Sigmoid colon (tissue), 7 donors: ENCODE data around the gene RPL3. TPM values are rescaled to one million over a fixed set of nuclear protein-coding genes. Genes with fewer than 3 reads are reported as not detected.

ENCODE experiments used
- DNase-seq: peaks from one replicate; pipeline ENCODE4 v3.0.0-alpha.2; 2019
- H3K27ac ChIP-seq, 4 donors: fragments of 200-600 bp; sonication (generic); one replicate each; pipeline ENCODE4 v1.5.1; 2016 to 2019; ENCODE audit warnings: mild to moderate bottlenecking in 1 of 4
- H3K27me3 ChIP-seq, 3 donors: fragments of 200-600 bp; sonication (generic); one replicate each; pipeline ENCODE4 v1.5.1; 2019; ENCODE audit warnings: mild to moderate bottlenecking in 1 of 3
- H3K36me3 ChIP-seq, 4 donors: fragments of 200-600 bp; sonication (generic); one replicate each; pipeline ENCODE4 v1.5.1; 2016 to 2019
- H3K4me1 ChIP-seq, 4 donors: fragments of 200-600 bp; sonication (generic); one replicate each; pipeline ENCODE4 v1.5.1; 2017 to 2019
- H3K4me3 ChIP-seq, 4 donors: fragments of 200-600 bp; sonication (generic); one replicate each; pipeline ENCODE4 v1.5.1; 2017 to 2019; ENCODE audit warnings: mild to moderate bottlenecking in 2 of 4, moderate library complexity in 1 of 4
- H3K9me3 ChIP-seq, 4 donors: fragments of 200-600 bp in 3 of 4; sonication (generic) in 3 of 4; one replicate each; pipeline versions ENCODE4 v1.5.1 to v1.6.1; 2013 to 2019
- CTCF ChIP-seq, 4 experiments: fragments of 450-650 bp in 3 of 4; fragments of 200-600 bp in 1 of 4; IDR thresholded peaks; one replicate each; pipeline ENCODE4 v1.5.1; 2016 to 2019; ENCODE audit warnings: antibody characterized with exemption in 4 of 4, mild to moderate bottlenecking in 3 of 4, moderate library complexity in 2 of 4
- EP300 ChIP-seq, 4 donors: sonication (generic); formaldehyde crosslinking; IDR thresholded peaks; one replicate each; pipeline ENCODE4 v1.6.1; 2017; ENCODE audit warnings: antibody characterized with exemption in 4 of 4
- POLR2A ChIP-seq, 2 donors: fragments of 450-650 bp; IDR thresholded peaks; one replicate each; pipeline ENCODE4 v1.6.1; 2016; ENCODE audit warnings: antibody characterized with exemption in 2 of 2, mild to moderate bottlenecking in 2 of 2, moderate library complexity in 2 of 2
- POLR2AphosphoS5 ChIP-seq, 4 donors: sonication (generic); formaldehyde crosslinking; IDR thresholded peaks; one replicate each; pipeline ENCODE4 v1.6.1; 2017; ENCODE audit warnings: antibody characterized with exemption in 4 of 4
- WGBS, 2 donors: extraction: QIAGEN DNeasy Blood & Tissue Kit; methylation state at CpG; one replicate each; pipeline ENCODE4 v1.1.7; 2013; 5-methylcytosine and 5-hydroxymethylcytosine counted together
- intact Hi-C: fragments of 100-400 bp; cut with DNase I; formaldehyde crosslinking; loops from one replicate; pipeline ENCODE4 v1.15.1; 2023
- polyA plus RNA-seq, 3 donors: library from polyadenylated mRNA; stranded (reverse); fragments of 200-250 nt; gene quantifications; one replicate each; pipeline ENCODE4 v1.2.3, GENCODE V29; 2013
- total RNA-seq, 4 donors: library from RNA; depleted of rRNA; stranded (reverse); fragments of >200 nt; gene quantifications; one replicate each; pipeline ENCODE4 v1.1.0, GENCODE V29; 2016
- donor health status: healthy with polysubstance abuse.
- donor health status: Bipolar disorder and iron deficiency.
- donor health status: healthy.

Gene RPL3
- total and polyA plus RNA-seq, 7 donors = 1,532 to 4,917 (median 2,212) TPM

DNA sequence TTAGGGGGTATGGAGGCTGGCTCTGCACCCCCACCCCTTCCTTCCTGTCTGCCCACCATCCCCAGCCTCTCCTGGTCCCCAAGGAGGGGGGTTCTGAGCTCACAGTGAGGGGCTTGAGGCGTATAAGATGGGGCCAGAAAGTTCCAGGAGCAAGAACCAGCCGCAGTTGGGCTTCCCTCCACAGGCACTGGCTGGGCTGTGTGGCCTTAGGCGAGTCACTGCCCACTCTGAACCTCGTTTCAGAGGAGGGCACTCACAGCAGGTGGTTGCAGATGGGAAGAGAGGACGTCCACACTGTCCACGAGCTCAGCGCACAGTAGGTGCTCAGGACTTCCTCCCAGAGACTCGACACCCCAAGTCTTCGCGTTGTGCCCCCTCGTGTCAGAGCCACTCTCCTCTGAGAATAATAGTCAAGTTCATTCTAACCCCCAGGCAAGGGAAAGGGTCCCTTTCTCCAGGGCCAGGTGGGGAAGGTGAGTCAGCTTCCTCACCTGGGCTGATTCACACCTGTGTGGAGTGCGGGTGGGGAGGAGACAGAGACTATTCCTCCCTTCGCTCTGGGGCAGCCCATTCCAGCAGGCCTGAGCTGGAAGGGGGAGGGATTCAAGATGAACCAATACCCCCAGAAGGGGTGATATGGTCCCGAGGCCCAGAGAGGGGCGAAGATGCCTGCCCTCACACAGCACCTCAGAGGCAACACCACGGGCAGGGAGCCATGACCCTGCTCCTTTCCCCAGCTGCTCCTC lies 29.3 kb downstream of the RPL3 start:
- Histone ChIP-seq H3K4me3 (no peak overlapping the region), H3K27ac (peak overlapping the region in 1 of 4 donors; percentile 72), H3K9me3 (peaks cover 0 to under 1% (median 0%) of the 10 kb centered on the region in 4 donors), H3K36me3 (no peaks in the 10 kb centered on the region), H3K4me1 (peaks cover 0 to 28% (median 24%) of the 10 kb centered on the region in 4 donors), H3K27me3 (no peaks in the 10 kb centered on the region)
- WGBS, 2 donors = 84 to 89% methylated on average over 16 of the region's 16 CpGs
- no peak for TF ChIP-seq POLR2AphosphoS5 (IDR thresholded peaks at IDR 0.05)
- no peak for TF ChIP-seq POLR2A (IDR thresholded peaks at IDR 0.05)
- TF ChIP-seq CTCF (IDR thresholded peaks at IDR 0.05) = no peak
- no peak for TF ChIP-seq EP300 (IDR thresholded peaks at IDR 0.05)
- no peak for DNase-seq
- intact Hi-C loops = no loop called here

DNA sequence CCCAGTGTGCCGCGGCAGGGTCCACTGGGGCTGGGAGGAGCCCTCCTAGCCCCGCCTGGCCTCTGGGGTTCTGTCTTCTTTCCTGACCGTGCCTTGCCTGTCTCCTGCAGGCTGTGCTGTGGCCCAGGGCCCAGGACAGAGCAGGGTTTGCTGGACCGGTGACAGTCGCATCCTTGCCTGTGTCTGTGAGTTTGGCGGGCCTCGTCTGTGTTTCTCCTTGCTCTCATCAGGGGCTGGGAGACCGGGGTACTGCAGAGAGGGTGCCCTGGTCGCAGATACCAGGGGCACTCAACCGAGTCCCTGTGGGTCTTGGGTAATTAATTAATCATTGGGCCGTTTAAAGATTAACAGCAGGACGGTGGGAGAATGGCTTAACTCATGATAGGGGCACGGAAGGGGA lies 29.9 kb downstream of the RPL3 start:
- Histone ChIP-seq H3K27me3 (no peaks in the 10 kb centered on the region), H3K36me3 (no peaks in the 10 kb centered on the region), H3K27ac (no peak overlapping the region), H3K4me1 (peaks cover 0 to 28% (median 24%) of the 10 kb centered on the region in 4 donors), H3K9me3 (peaks cover 0 to 4% (median 0%) of the 10 kb centered on the region in 4 donors), H3K4me3 (no peak overlapping the region)
- TF ChIP-seq POLR2AphosphoS5 (IDR thresholded peaks at IDR 0.05) (no peak), CTCF (IDR thresholded peaks at IDR 0.05) (no peak), POLR2A (IDR thresholded peaks at IDR 0.05) (no peak), EP300 (IDR thresholded peaks at IDR 0.05) (no peak)
- 77 to 81% methylated on average over 14 of the region's 14 CpGs for WGBS, 2 donors
- DNase-seq = no peak
- intact Hi-C loops = no loop called here

DNA sequence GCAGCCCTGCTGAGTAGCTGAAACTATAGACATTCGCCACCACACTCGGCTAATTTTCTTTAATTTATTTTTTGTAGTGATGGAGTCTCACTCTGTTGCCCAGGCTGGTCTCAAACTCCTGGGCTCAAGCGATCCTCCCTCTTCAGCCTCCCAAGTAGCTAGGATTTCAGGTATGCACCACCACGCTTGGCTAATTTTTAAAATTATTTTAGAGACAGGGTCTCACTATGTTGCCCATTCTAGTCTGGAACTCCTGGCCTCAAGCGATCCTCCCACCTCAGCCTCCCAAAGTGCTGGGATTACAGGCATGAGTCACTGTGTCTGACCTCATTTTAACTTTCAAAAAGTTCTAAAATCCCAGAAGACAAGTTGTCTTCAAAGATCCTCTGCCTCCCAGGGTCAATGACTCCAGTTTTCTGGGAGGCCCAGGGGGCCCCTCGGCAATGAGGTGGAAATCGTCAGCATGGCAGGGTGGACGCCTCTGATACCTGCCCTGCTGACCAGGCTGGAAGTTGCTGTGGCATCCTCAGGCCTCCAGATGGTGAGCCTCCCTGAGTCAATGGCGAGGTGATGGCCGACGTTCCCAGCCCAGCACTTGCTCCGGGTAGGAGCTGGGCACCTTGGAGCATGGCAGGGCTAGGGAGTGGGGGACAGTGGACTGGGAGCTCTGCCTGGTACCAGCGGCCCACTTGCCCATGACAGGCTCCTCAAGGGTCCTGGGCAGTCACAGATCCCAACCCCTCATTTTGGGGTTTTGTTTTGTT lies 31.1 kb downstream of the RPL3 start:
- peaks cover 0 to 28% (median 24%) of the 10 kb centered on the region in 4 donors for H3K4me1 ChIP-seq
- 92 to 94% methylated on average over 13 of the region's 13 CpGs for WGBS, 2 donors
- intact Hi-C loops = no loop called here
- H3K4me3 ChIP-seq = no peak overlapping the region
- H3K9me3 ChIP-seq = peaks cover 0 to 4% (median 0%) of the 10 kb centered on the region in 4 donors
- H3K27ac ChIP-seq = no peak overlapping the region
- TF ChIP-seq EP300 (IDR thresholded peaks at IDR 0.05) = no peak
- no peak for TF ChIP-seq POLR2A (IDR thresholded peaks at IDR 0.05)
- TF ChIP-seq POLR2AphosphoS5 (IDR thresholded peaks at IDR 0.05) = no peak
- no peak for TF ChIP-seq CTCF (IDR thresholded peaks at IDR 0.05)
- no peak for DNase-seq
- H3K36me3 ChIP-seq = no peaks in the 10 kb centered on the region
- no peaks in the 10 kb centered on the region for H3K27me3 ChIP-seq

DNA sequence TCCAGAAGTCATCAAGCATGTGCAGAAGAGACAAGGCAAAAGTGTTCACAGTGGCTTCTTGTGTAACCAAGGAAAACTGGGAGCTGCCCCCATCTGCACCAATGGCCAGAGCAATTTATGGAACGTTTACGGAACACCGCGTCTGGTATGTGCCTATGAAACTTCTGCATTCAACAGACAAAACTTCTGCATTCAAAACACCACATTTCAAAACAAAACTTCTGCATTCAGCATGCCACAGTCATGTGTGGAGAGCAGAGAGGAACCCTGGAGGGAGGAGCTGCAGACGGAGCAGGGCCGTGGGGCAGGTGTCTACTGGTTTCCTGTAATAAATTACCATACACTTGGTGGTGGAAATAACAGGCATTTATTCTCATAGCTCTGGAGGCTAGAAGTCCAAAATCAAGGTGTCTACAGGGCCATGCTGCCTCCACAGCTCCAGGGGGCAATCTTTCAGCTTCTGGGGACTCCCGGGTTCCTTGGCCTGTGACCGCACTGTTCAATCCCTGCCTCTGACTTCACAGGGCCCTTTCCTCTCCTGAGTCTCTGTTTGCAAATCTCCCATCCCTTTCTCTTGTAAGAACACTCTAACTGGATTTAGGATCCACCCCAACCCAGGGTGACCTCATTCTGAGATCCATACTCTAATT lies 32.2 kb downstream of the RPL3 start:
- WGBS, 2 donors = 27 to 28% methylated on average over 8 of the region's 8 CpGs
- no peak for DNase-seq
- Histone ChIP-seq H3K27me3 (no peaks in the 10 kb centered on the region), H3K9me3 (peaks cover 0 to 4% (median 0%) of the 10 kb centered on the region in 4 donors), H3K36me3 (no peaks in the 10 kb centered on the region), H3K4me1 (peaks cover 0 to 28% (median 19%) of the 10 kb centered on the region in 4 donors), H3K4me3 (no peak overlapping the region), H3K27ac (peak overlapping the region; percentile 0 to 55 (median 34))
- intact Hi-C loops = no loop called here
- TF ChIP-seq POLR2AphosphoS5 (IDR thresholded peaks at IDR 0.05) = peak in 2 of 4 donors; percentile 31 to 38
- no peak for TF ChIP-seq EP300 (IDR thresholded peaks at IDR 0.05)
- TF ChIP-seq POLR2A (IDR thresholded peaks at IDR 0.05) = no peak

DNA sequence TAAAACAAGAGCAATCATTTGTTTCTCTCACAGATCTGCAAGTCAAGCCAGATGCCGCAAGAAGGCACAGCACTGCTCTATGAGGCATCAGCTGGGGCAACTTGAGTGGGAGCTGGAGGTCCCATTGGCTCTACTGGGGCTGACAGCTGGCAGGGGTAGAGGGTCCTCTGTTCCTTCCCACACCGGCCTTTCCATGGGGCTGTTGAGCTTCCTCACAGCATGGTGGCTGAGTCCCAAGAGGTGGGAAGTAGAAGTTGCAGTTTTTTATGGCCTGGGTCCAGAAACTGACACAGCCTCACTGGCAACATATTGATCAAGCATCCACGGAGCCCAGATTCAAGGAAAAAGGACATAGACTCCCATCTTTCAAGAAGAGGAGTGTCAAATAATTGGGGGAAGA lies 34.4 kb downstream of the RPL3 start:
- H3K9me3 ChIP-seq = peaks cover 0 to 4% (median 0%) of the 10 kb centered on the region in 4 donors
- no peaks in the 10 kb centered on the region for H3K36me3 ChIP-seq
- DNase-seq = no peak
- 88 to 91% methylated on average over 3 of the region's 3 CpGs for WGBS, 2 donors
- no peak overlapping the region for H3K27ac ChIP-seq
- intact Hi-C loops = no loop called here
- TF ChIP-seq EP300 (IDR thresholded peaks at IDR 0.05) (no peak), POLR2A (IDR thresholded peaks at IDR 0.05) (no peak), POLR2AphosphoS5 (IDR thresholded peaks at IDR 0.05) (no peak), CTCF (IDR thresholded peaks at IDR 0.05) (no peak)
- H3K4me1 ChIP-seq = peaks cover 0 to 10% (median 0%) of the 10 kb centered on the region in 4 donors
- no peak overlapping the region for H3K4me3 ChIP-seq
- H3K27me3 ChIP-seq = no peaks in the 10 kb centered on the region
